CD4-positive, alpha-beta T cell treated with Interferon gamma for 1 hour (primary cell): ENCODE results near the gene ARF5.

Experiments
- DNase-seq: peaks from one replicate; pipeline ENCODE4 v3.0.0-alpha.2; 2020

Gene ARF5

DNA sequence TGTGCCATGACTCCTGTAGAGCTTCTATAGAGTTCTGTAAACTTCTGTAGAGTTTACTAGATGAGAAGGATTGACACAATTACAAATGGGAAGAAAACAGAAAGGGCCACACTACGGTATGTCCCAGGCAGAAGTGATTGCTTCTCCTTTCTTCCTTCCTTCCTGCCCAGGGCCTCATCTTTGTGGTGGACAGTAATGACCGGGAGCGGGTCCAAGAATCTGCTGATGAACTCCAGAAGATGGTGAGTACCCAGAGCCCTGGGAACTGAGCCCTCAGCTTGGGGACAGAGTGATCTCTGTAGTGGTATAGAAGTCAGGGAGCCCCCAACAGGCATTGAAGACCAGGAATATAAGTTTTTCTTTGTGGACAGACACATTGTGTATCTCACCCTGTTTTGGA is 1.7 kb downstream of the ARF5 start:
- DNase-seq, result no peak

GRCh38 chr7:127591189-127591588 is 3.0 kb downstream of the ARF5 start:
- no peak for DNase-seq

- DNase-seq, result no peak
Measured at GRCh38 chr7:127591591-127591990, 3.4 kb downstream of the ARF5 start.

- no peak for DNase-seq
Measured at GRCh38 chr7:127592550-127592949, 4.3 kb downstream of the ARF5 start.

- peak; percentile 27 for DNase-seq
Measured at GRCh38 chr7:127594490-127594889, 6.3 kb downstream of the ARF5 start.

GRCh38 chr7:127595737-127596136 is 7.5 kb downstream of the ARF5 start:
- no peak for DNase-seq

GRCh38 chr7:127598318-127598717 is 10.1 kb downstream of the ARF5 start:
- no peak for DNase-seq

GRCh38 chr7:127600885-127601284 is 12.7 kb downstream of the ARF5 start:
- DNase-seq, result no peak

GRCh38 chr7:127608446-127608845 is 20.2 kb downstream of the ARF5 start:
- DNase-seq, result no peak

GRCh38 chr7:127609297-127609696 is 21.1 kb downstream of the ARF5 start:
- no peak for DNase-seq

DNA sequence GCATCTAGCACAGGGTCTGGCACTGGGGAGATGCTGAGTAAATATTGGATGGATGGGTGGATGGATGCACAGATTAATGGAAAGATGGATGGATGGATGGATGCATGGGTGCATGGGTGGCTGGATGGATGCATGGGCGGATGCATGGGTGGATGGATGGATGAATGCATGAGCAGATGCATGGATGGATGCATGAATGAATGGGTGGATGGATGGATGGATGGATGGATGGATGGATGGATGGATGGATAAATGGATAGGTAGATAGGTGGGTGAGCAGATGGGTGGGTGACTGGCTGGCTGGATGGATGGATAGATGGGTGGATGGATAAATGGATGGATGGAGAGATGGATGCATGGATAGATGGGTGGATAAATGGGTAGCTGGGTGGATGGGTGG is 24.1 kb downstream of the ARF5 start:
- DNase-seq, result no peak

GRCh38 chr7:127616724-127617123 is 28.5 kb downstream of the ARF5 start:
- no peak for DNase-seq

DNA sequence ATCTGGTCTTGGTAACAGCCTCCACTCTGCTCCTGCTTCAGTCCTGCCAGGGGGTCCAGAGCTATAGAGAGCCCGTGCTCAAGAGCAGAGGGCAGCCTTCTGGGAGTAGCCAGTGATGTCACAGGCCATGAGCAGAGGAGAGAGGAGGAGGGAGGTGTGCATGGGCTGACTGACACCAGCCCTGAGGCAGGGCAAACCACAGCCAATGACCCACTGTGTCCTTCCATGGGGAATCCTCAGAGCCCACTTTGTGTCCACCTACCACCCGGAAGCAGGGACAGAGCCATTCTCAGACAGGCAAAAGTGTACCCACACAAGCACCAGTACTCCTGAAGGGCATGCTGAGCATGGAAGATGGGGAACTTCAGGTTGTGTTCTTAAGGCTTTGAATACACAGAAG is 29.8 kb downstream of the ARF5 start, which contains the start of gene PAX4:
TSS of gene PAX4 (minus strand) at position 101 of the 400 bp plus-strand sequence. CDS start 2,214 bp downstream, outside the sequence.
- no peak for DNase-seq

DNA sequence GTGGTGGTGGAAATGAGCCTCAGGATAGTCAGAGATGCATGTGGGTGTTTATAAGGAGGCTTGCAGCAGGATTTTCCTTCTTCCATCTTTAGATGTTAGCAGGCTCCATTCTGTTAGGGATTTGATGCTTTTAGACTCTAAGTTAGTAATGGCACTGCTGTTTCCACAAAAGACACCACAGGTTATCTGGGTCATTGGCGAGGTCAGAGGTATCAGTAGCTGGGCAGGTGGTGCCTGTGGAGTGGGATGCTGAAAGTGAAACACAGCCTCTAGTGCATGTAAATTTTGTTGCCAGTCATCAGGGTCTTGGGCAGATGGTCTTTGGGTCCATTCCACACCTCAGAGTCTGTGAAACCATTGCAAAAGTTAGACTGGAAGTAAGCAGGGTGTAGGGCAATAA is 30.6 kb downstream of the ARF5 start:
- DNase-seq, result no peak

- DNase-seq, result no peak
Measured at GRCh38 chr7:127619681-127620405, 31.6 kb downstream of the ARF5 start.

- no peak for DNase-seq
Measured at GRCh38 chr7:127620406-127621233, 32.4 kb downstream of the ARF5 start.

GRCh38 chr7:127625331-127625730 is 37.1 kb downstream of the ARF5 start:
- DNase-seq, result no peak

GRCh38 chr7:127628445-127628844 is 40.2 kb downstream of the ARF5 start:
- DNase-seq, result no peak

GRCh38 chr7:127629268-127629854 is 41.1 kb downstream of the ARF5 start:
- peak; percentile 16 for DNase-seq

DNA sequence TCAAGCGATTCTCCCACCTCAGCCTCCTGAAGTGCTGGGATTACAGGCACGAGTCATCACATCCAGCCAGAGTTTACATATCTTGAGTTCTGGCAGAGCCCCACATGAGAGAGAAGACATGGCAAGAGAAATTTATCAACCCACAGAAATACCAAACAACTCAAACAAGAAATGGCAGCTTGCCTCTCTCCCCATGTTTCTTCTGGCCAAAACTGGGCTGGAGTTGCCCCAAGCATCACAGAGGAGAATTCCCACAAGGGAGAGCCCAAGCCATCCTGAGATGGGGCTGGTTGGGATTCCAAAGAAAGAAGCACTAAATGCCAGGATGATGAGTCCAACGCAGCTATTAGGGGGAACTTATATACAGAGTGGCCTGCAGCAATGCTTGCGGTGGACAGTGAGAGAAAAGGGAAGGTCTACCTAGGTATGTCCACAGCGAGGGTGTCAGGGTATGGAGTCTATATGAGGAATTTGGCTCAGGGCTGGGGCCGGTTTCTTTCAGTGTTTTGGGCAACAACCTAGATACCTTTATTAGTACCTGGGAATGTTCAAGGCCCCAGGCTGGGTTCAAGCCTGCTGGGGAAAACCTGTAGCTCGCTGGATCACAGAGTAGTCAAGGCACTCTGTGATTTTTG is 44.2 kb downstream of the ARF5 start:
- no peak for DNase-seq

DNA sequence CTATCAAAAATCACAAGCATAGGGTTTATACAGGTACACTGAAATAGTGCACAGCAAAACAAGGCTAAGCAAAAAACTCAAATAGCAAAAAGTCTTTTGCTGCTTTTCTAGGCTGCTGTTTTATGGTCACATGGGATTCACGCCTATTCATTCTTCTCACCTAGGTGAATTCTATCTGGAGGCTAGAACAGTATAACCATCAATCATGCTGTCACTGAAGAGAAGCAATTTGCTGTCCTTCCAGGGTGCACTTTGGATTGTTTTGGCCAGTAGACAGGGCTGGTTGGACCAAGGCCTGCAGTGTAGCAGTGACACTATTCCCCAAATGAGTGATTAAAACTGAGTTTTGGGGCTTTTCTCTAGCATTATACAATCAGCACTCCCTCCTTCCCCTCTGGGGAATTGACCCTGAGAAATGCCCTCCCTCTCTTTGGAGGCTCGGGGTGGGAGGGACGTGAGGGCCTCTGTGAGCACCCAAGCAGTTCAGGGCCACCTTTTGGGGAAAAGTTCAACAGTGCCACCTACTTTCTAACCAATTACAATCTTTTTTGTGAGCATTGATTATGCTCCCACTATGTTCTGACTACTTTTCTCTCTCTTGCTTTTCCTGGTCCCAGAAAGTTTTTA is 47.6 kb downstream of the ARF5 start:
- no peak for DNase-seq

GRCh38 chr7:127638197-127638596 is 50.0 kb downstream of the ARF5 start:
- no peak for DNase-seq
